Chondrocyte (in vitro differentiated cells): ENCODE measurements around the gene MMP24. TPM values are rescaled to one million over a fixed set of nuclear protein-coding genes. Genes with fewer than 3 reads are reported as not detected.

Experiments used
- DNase-seq: peaks from one replicate; pipeline ENCODE4 v3.0.0; 2021; ENCODE audit warnings: mixed read lengths, low spot score
- H3K27ac Mint-ChIP-seq: one replicate; pipeline ENCODE4 v1.8.0; 2021; ENCODE audit warnings: mild to moderate bottlenecking, moderate library complexity, mixed read lengths; ENCODE audit not compliant: unreplicated experiment
- H3K27me3 Mint-ChIP-seq: 2 replicates; pipeline ENCODE4 v1.8.0; 2021; ENCODE audit warnings: low read depth, mixed read lengths
- H3K36me3 Mint-ChIP-seq: 2 replicates; pipeline ENCODE4 v1.8.0; 2021; ENCODE audit warnings: low read depth, mixed read lengths
- H3K4me1 Mint-ChIP-seq: 2 replicates; pipeline ENCODE4 v1.8.0; 2021; ENCODE audit warnings: low read depth, mild to moderate bottlenecking, mixed read lengths
- H3K4me3 Mint-ChIP-seq: one replicate; pipeline ENCODE4 v1.8.0; 2021; ENCODE audit warnings: mild to moderate bottlenecking, moderate library complexity, mixed read lengths; ENCODE audit not compliant: unreplicated experiment
- H3K9me3 Mint-ChIP-seq: 2 replicates; pipeline ENCODE4 v1.8.0; 2021; ENCODE audit warnings: low read depth, mixed read lengths
- total RNA-seq: library from RNA; stranded (reverse); gene quantifications from 3 replicates; pipeline ENCODE4 v1.2.1, GENCODE V29; 2021
- TF ChIP-seq, protein P1 (sequence below): fragments of 200-600 bp; sonication (generic); IDR thresholded peaks from 2 replicates; pipeline ENCODE4 v1.5.0; 2021; ENCODE audit warnings: antibody characterized with exemption, mild to moderate bottlenecking, moderate library complexity

Gene MMP24
- total RNA-seq, 1 donor from 2014 or later: 2.4 TPM

DNA sequence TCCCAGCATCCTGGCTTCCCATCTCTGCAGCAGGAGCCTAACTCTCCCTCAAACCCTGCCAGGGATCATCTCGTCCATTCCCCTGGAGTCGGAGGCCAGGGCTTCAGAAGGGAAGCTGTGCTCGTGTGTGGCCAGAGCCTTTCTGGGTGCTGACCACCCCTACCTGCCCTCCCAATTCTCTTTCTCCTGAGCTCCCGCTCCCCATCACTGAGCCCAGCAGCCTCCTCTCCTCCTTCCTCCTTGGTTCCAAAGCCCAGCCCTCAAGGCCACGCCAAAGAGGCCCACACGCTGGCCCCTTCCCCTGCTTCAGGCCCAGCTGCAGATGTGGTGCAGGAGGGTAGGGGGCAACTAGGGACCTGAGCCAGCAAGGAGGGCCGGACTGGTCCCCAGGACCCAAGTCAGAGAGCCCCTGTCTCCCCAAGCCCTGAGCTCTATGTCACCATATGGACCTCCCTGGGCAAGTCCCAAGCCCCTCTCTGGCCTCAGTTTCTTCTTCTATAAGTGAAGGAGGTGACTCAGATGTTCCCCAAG is 64.5 kb downstream of the MMP24 start:
- peaks cover 1% of the 10 kb centered on the region for H3K4me1 Mint-ChIP-seq
- DNase-seq: no peak
- TF ChIP-seq, protein P1, sequence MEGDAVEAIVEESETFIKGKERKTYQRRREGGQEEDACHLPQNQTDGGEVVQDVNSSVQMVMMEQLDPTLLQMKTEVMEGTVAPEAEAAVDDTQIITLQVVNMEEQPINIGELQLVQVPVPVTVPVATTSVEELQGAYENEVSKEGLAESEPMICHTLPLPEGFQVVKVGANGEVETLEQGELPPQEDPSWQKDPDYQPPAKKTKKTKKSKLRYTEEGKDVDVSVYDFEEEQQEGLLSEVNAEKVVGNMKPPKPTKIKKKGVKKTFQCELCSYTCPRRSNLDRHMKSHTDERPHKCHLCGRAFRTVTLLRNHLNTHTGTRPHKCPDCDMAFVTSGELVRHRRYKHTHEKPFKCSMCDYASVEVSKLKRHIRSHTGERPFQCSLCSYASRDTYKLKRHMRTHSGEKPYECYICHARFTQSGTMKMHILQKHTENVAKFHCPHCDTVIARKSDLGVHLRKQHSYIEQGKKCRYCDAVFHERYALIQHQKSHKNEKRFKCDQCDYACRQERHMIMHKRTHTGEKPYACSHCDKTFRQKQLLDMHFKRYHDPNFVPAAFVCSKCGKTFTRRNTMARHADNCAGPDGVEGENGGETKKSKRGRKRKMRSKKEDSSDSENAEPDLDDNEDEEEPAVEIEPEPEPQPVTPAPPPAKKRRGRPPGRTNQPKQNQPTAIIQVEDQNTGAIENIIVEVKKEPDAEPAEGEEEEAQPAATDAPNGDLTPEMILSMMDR: no peak
- H3K36me3 Mint-ChIP-seq: no peaks in the 10 kb centered on the region
- H3K27ac Mint-ChIP-seq: no peak overlapping the region
- no peaks in the 10 kb centered on the region for H3K9me3 Mint-ChIP-seq
- no peaks in the 10 kb centered on the region for H3K27me3 Mint-ChIP-seq
- H3K4me3 Mint-ChIP-seq: no peak overlapping the region

DNA sequence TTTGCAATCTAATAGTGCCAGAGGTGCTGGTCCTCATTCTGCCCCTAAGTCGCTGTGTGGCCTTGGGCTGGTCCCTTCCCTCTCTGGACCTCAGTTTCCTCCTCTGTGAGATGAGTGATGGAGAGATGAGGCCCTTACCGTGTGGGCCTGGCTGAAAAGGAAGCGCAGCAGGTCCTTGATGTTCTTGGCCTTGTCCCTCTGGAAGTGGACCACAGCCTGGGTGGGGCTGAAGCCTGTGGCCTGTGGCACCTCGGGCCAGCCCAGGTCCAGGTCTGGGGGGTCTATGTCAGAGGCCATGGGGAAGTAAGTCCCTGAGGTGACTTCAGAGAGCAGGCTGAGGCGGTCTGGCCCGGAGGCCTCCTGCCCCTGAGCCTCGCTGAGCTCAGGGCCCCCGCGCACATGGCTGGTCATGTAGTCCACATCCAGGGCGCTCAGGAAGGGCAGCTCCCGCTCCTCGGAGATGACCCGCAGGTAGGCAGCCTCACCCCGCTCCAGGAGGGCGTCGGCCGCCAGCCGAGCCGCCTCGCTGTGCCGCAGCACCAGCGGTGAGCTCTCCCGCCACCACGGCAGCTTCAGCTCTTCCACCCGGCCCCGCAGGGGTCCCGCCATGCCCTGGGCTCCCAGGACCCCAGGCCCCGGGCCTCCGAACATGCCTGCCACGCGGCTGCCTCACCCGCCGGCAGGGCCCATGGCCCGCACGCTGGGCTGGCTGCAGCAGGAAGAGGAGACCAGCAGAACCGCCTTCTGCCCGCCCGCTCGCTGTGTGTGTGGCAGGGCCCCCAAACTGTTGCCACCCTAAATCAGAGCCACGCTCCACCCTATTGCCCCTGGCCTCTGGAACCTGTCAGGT is 65.4 kb downstream of the MMP24 start, which contains the start of gene FAM83C:
Gene FAM83C, minus strand, starts transcription at position 772 of the 850 bp plus-strand sequence. Its CDS starts 121 bp downstream, at position 651.
- no peaks in the 10 kb centered on the region for H3K9me3 Mint-ChIP-seq
- TF ChIP-seq, protein P1: no peak
- H3K4me3 Mint-ChIP-seq: no peak within 1 kb of the TSS
- no peaks in the 10 kb centered on the region for H3K27me3 Mint-ChIP-seq
- no peaks in the 10 kb centered on the region for H3K4me1 Mint-ChIP-seq
- H3K27ac Mint-ChIP-seq: no peak within 1 kb of the TSS
- H3K36me3 Mint-ChIP-seq: no peaks in the 10 kb centered on the region
- DNase-seq: no peak

DNA sequence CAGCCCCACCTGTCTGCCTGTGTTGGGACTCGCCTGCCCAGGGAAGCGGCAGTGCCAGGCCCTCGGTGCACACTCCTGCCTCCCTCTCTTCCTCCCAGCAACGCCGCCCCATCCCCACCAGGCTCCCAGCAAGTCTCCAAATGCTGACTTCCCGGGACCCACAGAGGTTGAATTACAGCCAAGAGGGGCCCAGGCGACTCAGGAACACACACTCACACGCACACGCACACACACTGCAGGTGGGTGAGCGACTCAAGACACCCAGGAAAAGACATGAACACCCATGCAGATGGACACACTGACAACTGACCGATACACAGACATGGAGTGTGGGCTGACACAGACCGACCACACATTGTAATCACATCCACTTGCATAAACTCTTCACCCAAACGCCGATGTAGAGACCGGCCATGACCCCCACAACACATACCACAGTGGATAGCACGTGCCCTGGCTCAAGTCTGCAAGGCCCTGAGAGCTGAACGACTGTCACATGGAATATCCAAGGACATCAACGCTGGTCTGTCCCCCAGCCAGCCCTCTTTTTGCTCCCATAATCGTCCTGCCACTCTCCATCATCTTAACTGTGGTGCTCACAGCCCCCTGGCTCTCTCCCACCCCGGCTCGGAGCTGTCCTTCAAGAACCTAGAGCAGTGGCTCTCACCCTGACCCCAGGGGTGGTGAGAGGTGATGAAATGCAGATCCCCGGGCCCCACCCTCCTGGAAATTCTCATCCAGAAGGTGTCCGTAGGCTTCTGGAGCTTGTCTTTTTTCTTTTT is 66.2 kb downstream of the MMP24 start:
- Mint-ChIP-seq H3K4me3 (no peak overlapping the region), H3K27me3 (no peaks in the 10 kb centered on the region), H3K9me3 (no peaks in the 10 kb centered on the region), H3K36me3 (no peaks in the 10 kb centered on the region), H3K27ac (no peak overlapping the region), H3K4me1 (no peaks in the 10 kb centered on the region)
- no peak for DNase-seq
- TF ChIP-seq, protein P1: no peak

DNA sequence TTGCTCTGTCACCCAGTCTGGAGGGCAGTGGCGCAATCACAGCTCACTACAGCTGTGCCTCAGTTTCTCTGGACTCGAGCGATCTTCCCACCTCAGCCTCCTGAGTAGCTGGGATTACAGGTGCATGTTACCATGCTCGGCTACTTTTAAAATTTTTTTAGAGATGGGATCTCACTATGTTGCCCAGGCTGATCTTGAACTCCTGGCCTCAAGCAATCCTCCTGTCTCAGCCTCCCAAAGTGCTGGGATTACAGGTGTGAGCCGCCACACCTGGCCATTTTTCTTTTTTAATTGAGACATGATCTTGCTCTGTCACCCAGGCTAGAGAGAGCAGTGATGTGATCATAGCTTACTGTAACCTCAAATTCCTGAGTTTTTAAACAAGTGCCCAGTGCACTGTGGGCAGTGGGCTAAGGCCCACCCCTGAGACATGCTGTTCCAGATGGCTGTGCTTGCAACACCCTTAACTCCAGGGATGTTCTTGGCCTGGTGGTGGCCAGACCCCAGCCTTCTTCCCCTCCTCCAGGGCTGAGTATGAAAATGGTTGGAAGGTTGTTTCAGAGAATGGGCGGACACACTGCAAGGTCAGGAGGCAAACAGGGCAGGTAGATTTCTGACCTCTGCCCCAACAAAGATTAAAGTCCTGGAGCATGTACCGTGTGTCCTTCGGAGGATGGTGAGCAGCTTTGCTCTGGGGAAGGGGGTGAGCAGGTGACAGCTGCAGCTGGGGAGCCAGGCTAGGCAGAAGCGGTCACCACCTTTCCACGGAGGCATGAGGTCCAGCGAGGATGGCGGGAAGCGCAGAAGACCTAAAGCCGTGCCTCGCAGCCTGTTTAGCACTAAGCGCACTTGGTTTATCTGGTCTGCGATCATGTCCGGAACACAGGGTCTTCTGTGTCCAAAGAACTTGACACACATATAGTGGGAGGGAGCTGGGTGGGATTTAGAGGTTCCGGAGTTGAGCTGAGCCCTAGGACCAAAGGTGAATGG is 67.1 kb downstream of the MMP24 start:
- Mint-ChIP-seq H3K4me1 (no peaks in the 10 kb centered on the region), H3K27ac (no peak overlapping the region), H3K36me3 (no peaks in the 10 kb centered on the region), H3K4me3 (no peak overlapping the region), H3K9me3 (no peaks in the 10 kb centered on the region), H3K27me3 (no peaks in the 10 kb centered on the region)
- TF ChIP-seq, protein P1: no peak
- peak; percentile 69 for DNase-seq
